A549 (cell line): ENCODE data around the gene SLC28A3.

ENCODE experiments used
- EP300 ChIP-seq, 2 experiments: fragments of >200 bp; sonication (Bioruptor Twin); formaldehyde crosslinking; IDR thresholded peaks; 2 replicates in 1 of 2; 3 replicates in 1 of 2; pipeline ENCODE4 v1.6.1; 2016 to 2017
- KDM1A ChIP-seq: fragments of 200-600 bp; sonication (generic); IDR thresholded peaks from 2 replicates; pipeline ENCODE4 v1.6.1; 2016; ENCODE audit warnings: low read depth, mild to moderate bottlenecking
- KDM5A ChIP-seq: fragments of 200-600 bp; sonication (generic); IDR thresholded peaks from 2 replicates; pipeline ENCODE4 v1.6.1; 2016; ENCODE audit warnings: antibody characterized with exemption, mild to moderate bottlenecking
- MAZ ChIP-seq: fragments of 150-350 bp; IDR thresholded peaks from 2 replicates; pipeline ENCODE4 v1.6.1; 2014; ENCODE audit warnings: antibody characterized with exemption, low read depth, low read length, borderline replicate concordance
- POLR2A ChIP-seq: IDR thresholded peaks from 2 replicates; pipeline ENCODE4 v1.6.1; 2012; ENCODE audit warnings: mild to moderate bottlenecking, low read length
- POLR2AphosphoS2 ChIP-seq: conservative IDR thresholded peaks from 2 replicates; pipeline ENCODE4 v1.6.1; 2012; ENCODE audit warnings: low read length, improper control_type of control experiment, inconsistent platforms
- RCOR1 ChIP-seq: fragments of 150-350 bp; IDR thresholded peaks from 2 replicates; pipeline ENCODE4 v1.6.1; 2014; ENCODE audit warnings: antibody characterized with exemption, low read length, low read depth
- RFX5 ChIP-seq: fragments of 450-650 bp; IDR thresholded peaks from 2 replicates; pipeline ENCODE4 v1.7.1; 2014; ENCODE audit warnings: antibody characterized with exemption, mild to moderate bottlenecking, moderate library complexity
- ZSCAN20 ChIP-seq: fragments of 250-450 bp; sonication (Bioruptor Pico); IDR thresholded peaks from 2 replicates; pipeline ENCODE4 v1.8.0; 2022; ENCODE audit warnings: mild to moderate bottlenecking, moderate library complexity
- TF ChIP-seq, protein P1 (sequence below): fragments of >200 bp; sonication (Bioruptor Twin); formaldehyde crosslinking; IDR thresholded peaks from 3 replicates; pipeline ENCODE4 v1.5.1; 2016
- TF ChIP-seq, protein P2 (sequence below): fragments of 200-600 bp; sonication (generic); IDR thresholded peaks from 2 replicates; pipeline ENCODE4 v1.6.1; 2016; ENCODE audit warnings: antibody characterized with exemption, mild to moderate bottlenecking, moderate library complexity
- TF ChIP-seq, protein P3 (sequence below): fragments of 250-450 bp; sonication (Bioruptor Pico); IDR thresholded peaks from 2 replicates; pipeline ENCODE4 v1.5.0; 2021; ENCODE audit warnings: mild to moderate bottlenecking, moderate library complexity, borderline replicate concordance

DNA sequence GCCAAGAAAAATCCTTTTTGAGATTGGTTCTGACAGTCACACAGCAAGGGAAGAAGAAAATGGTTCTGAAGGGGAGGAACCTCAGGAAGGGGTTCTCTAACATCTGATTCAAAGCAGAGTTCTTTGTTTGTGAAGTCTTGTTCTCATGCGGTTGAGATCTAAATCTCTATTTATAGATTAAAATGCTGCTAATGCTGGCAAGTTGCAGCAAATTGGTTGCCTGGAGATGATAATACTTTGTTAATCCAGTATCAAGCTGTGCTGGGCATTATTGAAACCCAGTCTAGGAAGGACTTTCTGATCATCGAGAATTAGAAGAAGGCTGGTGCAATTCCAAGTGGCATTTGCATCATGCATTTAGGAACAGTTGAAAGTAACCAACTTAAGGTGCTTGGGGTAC, 34.0 kb upstream of the SLC28A3 start:
- TF ChIP-seq, protein P1, sequence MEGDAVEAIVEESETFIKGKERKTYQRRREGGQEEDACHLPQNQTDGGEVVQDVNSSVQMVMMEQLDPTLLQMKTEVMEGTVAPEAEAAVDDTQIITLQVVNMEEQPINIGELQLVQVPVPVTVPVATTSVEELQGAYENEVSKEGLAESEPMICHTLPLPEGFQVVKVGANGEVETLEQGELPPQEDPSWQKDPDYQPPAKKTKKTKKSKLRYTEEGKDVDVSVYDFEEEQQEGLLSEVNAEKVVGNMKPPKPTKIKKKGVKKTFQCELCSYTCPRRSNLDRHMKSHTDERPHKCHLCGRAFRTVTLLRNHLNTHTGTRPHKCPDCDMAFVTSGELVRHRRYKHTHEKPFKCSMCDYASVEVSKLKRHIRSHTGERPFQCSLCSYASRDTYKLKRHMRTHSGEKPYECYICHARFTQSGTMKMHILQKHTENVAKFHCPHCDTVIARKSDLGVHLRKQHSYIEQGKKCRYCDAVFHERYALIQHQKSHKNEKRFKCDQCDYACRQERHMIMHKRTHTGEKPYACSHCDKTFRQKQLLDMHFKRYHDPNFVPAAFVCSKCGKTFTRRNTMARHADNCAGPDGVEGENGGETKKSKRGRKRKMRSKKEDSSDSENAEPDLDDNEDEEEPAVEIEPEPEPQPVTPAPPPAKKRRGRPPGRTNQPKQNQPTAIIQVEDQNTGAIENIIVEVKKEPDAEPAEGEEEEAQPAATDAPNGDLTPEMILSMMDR = no peak
- TF ChIP-seq KDM1A (no peak), POLR2A (no peak), EP300 (IDR thresholded peaks at IDR 0.05) (no peak), MAZ (no peak), POLR2AphosphoS2 (no peak), RFX5 (no peak), ZSCAN20 (CRISPR knock-in tag) (no peak), KDM5A (no peak), RCOR1 (no peak)
- TF ChIP-seq, protein P2, sequence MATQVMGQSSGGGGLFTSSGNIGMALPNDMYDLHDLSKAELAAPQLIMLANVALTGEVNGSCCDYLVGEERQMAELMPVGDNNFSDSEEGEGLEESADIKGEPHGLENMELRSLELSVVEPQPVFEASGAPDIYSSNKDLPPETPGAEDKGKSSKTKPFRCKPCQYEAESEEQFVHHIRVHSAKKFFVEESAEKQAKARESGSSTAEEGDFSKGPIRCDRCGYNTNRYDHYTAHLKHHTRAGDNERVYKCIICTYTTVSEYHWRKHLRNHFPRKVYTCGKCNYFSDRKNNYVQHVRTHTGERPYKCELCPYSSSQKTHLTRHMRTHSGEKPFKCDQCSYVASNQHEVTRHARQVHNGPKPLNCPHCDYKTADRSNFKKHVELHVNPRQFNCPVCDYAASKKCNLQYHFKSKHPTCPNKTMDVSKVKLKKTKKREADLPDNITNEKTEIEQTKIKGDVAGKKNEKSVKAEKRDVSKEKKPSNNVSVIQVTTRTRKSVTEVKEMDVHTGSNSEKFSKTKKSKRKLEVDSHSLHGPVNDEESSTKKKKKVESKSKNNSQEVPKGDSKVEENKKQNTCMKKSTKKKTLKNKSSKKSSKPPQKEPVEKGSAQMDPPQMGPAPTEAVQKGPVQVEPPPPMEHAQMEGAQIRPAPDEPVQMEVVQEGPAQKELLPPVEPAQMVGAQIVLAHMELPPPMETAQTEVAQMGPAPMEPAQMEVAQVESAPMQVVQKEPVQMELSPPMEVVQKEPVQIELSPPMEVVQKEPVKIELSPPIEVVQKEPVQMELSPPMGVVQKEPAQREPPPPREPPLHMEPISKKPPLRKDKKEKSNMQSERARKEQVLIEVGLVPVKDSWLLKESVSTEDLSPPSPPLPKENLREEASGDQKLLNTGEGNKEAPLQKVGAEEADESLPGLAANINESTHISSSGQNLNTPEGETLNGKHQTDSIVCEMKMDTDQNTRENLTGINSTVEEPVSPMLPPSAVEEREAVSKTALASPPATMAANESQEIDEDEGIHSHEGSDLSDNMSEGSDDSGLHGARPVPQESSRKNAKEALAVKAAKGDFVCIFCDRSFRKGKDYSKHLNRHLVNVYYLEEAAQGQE = no peak
- TF ChIP-seq, protein P3, sequence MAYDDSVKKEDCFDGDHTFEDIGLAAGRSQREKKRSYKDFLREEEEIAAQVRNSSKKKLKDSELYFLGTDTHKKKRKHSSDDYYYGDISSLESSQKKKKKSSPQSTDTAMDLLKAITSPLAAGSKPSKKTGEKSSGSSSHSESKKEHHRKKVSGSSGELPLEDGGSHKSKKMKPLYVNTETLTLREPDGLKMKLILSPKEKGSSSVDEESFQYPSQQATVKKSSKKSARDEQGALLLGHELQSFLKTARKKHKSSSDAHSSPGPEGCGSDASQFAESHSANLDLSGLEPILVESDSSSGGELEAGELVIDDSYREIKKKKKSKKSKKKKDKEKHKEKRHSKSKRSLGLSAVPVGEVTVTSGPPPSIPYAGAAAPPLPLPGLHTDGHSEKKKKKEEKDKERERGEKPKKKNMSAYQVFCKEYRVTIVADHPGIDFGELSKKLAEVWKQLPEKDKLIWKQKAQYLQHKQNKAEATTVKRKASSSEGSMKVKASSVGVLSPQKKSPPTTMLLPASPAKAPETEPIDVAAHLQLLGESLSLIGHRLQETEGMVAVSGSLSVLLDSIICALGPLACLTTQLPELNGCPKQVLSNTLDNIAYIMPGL = no peak
